ENCODE measurements around the gene ZEB1. TPM values are rescaled to one million over a fixed set of nuclear protein-coding genes. Genes with fewer than 3 reads are reported as not detected.

The ZEB1 gene
- total RNA-seq, 1 experiment from 2014 or later, result 0.39 TPM

GRCh38 chr10:31313396-31313795 is 5.6 kb upstream of the ZEB1 start:
- no peak overlapping the region for H2BK120ac ChIP-seq (ENCODE audit: low read depth, low read length, poor library complexity, severe bottlenecking)
- H2BK12ac ChIP-seq (ENCODE audit: insufficient read length, low read depth, low read length), result no peak overlapping the region
- no peaks in the 10 kb centered on the region for H3K9me3 ChIP-seq (ENCODE audit: control insufficient read depth, low read depth, low read length)
- no peak overlapping the region for H3T11ph ChIP-seq (ENCODE audit: low read length)
- Mint-ChIP-seq H3K4me1 (peaks cover 5 to 9% of the 10 kb centered on the region in 2 experiments), H3K36me3 (ENCODE audit: insufficient read depth in 1 of 3, low read depth in 3 of 3) (peaks cover 0 to 2% (median 0%) of the 10 kb centered on the region in 3 experiments; a peak in 1 of 7 replicates), H3K4me3 (no peak overlapping the region), H3K27ac (no peak overlapping the region), H3K27me3 (ENCODE audit: low read depth) (peaks cover 47% of the 10 kb centered on the region), H3K9me3 (no peaks in the 10 kb centered on the region)
- no peaks in the 10 kb centered on the region for H4K20me1 ChIP-seq (ENCODE audit: control insufficient read depth, insufficient read depth, insufficient read length)
- H3K4ac ChIP-seq (ENCODE audit: low read depth, low read length), result no peak overlapping the region
- no peak overlapping the region for H2BK20ac ChIP-seq (ENCODE audit: low read depth, low read length, poor library complexity, severe bottlenecking)
- H3K23me2 ChIP-seq (ENCODE audit: insufficient read length, low read depth, low read length, poor library complexity, severe bottlenecking), result peaks cover 3% of the 10 kb centered on the region
- H3K27me3 ChIP-seq (ENCODE audit: insufficient read depth, low read length), result no peaks in the 10 kb centered on the region; the same call in 1 of the 2 replicates
- H3K56ac ChIP-seq (ENCODE audit: insufficient read length, low read depth, low read length), result no peak overlapping the region
- no peak overlapping the region for H3K27ac ChIP-seq (ENCODE audit: insufficient read length, low read depth, low read length)
- no peak overlapping the region for H3K23ac ChIP-seq (ENCODE audit: insufficient read length, low read depth, low read length)
- H4K8ac ChIP-seq (replicated peaks; ENCODE audit: insufficient read length, low read depth, low read length), result no peak overlapping the region
- no peak overlapping the region for H2AK5ac ChIP-seq (ENCODE audit: insufficient read length, low read length)
- no CpG with 5 or more reads among the region's 3 CpGs for WGBS (ENCODE audit: extremely low coverage, insufficient read length, low lambda C conversion rate)
- TF ChIP-seq, protein P1, sequence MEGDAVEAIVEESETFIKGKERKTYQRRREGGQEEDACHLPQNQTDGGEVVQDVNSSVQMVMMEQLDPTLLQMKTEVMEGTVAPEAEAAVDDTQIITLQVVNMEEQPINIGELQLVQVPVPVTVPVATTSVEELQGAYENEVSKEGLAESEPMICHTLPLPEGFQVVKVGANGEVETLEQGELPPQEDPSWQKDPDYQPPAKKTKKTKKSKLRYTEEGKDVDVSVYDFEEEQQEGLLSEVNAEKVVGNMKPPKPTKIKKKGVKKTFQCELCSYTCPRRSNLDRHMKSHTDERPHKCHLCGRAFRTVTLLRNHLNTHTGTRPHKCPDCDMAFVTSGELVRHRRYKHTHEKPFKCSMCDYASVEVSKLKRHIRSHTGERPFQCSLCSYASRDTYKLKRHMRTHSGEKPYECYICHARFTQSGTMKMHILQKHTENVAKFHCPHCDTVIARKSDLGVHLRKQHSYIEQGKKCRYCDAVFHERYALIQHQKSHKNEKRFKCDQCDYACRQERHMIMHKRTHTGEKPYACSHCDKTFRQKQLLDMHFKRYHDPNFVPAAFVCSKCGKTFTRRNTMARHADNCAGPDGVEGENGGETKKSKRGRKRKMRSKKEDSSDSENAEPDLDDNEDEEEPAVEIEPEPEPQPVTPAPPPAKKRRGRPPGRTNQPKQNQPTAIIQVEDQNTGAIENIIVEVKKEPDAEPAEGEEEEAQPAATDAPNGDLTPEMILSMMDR (conservative IDR thresholded peaks at IDR 0.05), result no peak
- no peak for DNase-seq
- no peak overlapping the region for H2AFZ ChIP-seq (ENCODE audit: low read length)
- H3K79me1 ChIP-seq (ENCODE audit: insufficient read depth, low read depth, low read length, poor library complexity, severe bottlenecking), result no peaks in the 10 kb centered on the region
- H3K14ac ChIP-seq (ENCODE audit: insufficient read depth, low read length), result no peak overlapping the region
- no peak overlapping the region for H2BK5ac ChIP-seq (ENCODE audit: insufficient read length, low read length)
- no peak overlapping the region for H3K4me2 ChIP-seq (ENCODE audit: insufficient read depth, insufficient read length, low read length)
- H2BK15ac ChIP-seq (ENCODE audit: low read depth, low read length), result no peak overlapping the region
- no peak overlapping the region for H4K5ac ChIP-seq (ENCODE audit: insufficient read length, low read depth, low read length)
- H3K18ac ChIP-seq (ENCODE audit: insufficient read length, low read depth, low read length), result no peak overlapping the region
- H3K9ac ChIP-seq (ENCODE audit: extremely low read depth, insufficient read length, low read length), result no peak overlapping the region
- H4K91ac ChIP-seq (ENCODE audit: insufficient read length, low read depth, low read length), result no peak overlapping the region
- H3K4me1 ChIP-seq (ENCODE audit: insufficient read depth, low read length), result no peaks in the 10 kb centered on the region
- no peaks in the 10 kb centered on the region for H3K79me2 ChIP-seq (ENCODE audit: insufficient read depth, low read length)
